GM13976 (cell line): ENCODE measurements around the gene ZNF41.

Experiments
- DNase-seq: peaks from one replicate; pipeline ENCODE4 v3.0.0; 2012; ENCODE audit warnings: low spot score
- CTCF ChIP-seq: IDR thresholded peaks from 2 replicates; pipeline ENCODE4 v1.5.1; 2012; ENCODE audit warnings: borderline replicate concordance, mild to moderate bottlenecking; ENCODE audit not compliant: insufficient read depth; ENCODE audit errors: extremely low read depth, missing control alignments, control extremely low read depth
- in situ Hi-C: fragments of 300-500 bp; cut with MboI; formaldehyde crosslinking; loops from one replicate; pipeline ENCODE4 v1.12.0; 2022; ENCODE audit warnings: low sequenced_read_pairs, mixed read lengths, inconsistent platforms; ENCODE audit not compliant: unreplicated experiment

ZNF41 gene

DNA sequence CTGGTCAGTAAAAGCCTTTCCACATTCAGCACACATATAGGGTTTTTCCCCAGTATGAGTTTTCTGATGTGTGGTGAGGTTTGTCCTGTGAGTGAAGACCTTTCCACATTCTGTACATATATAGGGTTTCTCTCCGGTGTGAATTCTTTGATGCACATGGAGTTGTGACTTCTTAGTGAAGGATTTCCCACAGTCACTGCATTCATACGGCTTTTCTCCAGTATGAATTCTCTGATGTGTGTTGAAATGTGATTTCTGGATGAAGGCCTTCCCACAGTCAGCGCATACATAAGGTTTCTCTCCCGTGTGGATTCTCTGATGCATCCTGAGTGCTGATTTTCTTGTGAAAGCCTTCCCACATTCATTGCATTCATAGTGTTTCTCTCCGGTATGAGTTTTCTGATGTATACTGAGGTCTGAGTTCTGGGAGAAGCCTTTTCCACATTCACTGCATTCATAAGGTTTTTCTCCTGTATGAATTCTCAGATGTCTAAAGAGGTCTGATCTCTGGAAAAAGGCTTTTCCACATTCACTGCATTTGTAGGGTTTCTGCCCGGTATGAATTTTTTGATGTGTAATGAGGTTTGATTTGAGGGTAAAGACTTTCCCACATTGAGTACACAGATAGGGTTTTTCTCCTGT, 34.7 kb downstream of the ZNF41 start:
- in situ Hi-C loops = no loop called here
- no peak for TF ChIP-seq CTCF
- no peak for DNase-seq

DNA sequence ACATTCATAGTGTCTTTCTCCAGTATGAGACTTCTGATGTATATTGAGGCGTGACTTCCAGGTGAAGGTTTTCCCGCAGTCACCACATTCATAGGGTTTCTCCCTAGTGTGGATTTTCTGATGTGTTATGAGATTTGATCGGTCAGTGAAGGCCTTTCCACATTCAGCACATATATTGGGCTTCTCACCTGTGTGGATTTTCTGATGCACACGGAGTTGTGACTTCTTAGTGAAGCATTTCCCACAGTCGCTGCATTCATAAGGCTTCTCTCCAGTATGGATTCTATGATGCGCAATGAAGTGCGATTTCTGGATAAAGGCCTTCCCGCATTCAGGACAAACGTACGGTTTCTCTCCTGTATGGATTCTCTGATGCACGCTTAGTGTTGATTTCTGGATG, 35.4 kb downstream of the ZNF41 start:
- TF ChIP-seq CTCF = no peak
- in situ Hi-C loops = no loop called here
- no peak for DNase-seq

- in situ Hi-C loops = no loop called here
- no peak for TF ChIP-seq CTCF
- DNase-seq = no peak
These were observed 36.1 kb downstream of the ZNF41 start for GRCh38 chrX:47446971-47447370.

DNA sequence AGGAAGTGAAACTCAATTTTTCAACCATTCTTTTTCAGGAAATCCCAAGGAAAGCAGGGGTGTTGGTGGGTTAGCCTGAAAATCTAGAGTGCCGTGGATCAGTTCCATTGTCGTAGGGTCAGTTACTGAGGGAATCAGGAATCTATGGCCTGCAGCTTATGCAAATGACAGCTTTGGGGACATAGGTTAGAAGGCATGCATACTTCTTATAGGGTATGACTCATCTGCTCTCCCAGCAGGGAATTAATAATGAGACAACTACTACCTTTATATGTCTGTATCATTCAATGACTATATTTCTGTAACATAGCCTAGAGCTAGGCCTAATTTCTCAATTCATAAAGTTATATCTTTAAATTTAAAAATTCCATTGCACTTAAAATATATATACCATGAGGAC, 36.6 kb downstream of the ZNF41 start:
- in situ Hi-C loops = no loop called here
- DNase-seq = no peak
- TF ChIP-seq CTCF = no peak

DNA sequence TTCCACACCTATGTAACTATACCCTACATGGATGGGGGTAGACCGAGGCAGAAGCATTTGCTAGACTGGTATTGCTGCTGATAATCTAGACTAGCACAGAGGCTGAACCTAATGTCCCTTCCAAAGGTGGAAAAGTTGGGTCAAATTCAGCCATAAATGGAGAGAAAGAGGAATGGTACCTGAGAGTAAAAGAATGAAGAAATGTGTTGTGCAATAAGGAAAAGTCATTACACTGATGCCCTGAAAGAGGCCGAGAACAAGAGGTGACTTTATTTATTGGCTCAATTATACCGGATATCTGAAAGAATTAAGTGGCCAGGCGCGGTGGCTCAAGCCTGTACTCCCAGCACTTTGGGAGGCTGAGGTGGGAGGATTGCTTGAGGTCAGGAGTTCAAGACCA, 52.1 kb downstream of the ZNF41 start:
- no peak for TF ChIP-seq CTCF

DNA sequence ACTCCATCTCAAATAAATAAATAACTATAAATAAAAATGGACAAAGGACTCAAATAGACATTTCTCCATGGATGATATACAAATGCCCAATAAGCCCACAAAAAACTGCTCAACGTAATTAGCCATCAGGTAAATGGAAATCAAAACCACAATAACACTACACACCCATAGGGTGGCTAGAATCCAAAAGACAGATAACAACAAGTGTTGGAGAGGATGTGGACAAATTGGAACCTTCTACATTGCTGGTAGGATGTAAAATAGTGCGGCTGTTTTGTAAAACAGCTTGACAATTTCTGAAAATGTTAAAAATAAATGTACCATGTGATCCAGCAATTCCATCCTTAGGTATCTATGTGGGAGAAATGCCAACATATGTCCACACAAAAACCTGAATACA, 60.6 kb downstream of the ZNF41 start:
- DNase-seq = no peak
- in situ Hi-C loops = no loop called here
- TF ChIP-seq CTCF = no peak

More for the DNA sequence above, 52.1 kb downstream of the ZNF41 start:
- in situ Hi-C loops = no loop called here
- DNase-seq = no peak

DNA sequence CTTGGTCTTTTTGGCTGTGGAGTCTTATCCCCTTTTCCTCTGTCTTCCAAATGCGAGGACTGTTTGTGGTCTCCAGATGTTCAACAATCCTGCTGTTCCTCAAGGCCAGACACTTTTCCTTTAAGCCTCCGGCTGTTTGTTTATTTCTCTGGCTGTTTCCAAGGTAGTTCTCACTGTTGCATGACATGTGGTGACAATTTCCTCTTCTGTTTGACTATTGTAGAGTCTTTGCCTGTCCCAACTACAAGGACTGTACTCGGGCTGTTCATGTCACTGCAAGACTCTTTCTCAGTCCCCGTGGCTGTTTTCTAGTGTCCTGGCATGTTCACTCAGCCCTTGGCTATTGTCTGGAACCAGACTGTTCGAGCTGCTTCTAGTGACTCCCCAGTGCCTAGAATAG, 62.1 kb downstream of the ZNF41 start:
- in situ Hi-C loops = no loop called here
- no peak for DNase-seq
- TF ChIP-seq CTCF = no peak
